Measurements from ENCODE around the gene TMEM141.

The TMEM141 gene

GRCh38 chr9:136820971-136821825, 30.1 kb downstream of the TMEM141 start:
- TF ChIP-seq ZFX (IDR thresholded peaks at IDR 0.05; ENCODE audit: borderline replicate concordance), result no peak
- TF ChIP-seq CTCF (IDR thresholded peaks at IDR 0.05), result no peak
- H3K27ac ChIP-seq, result no peak overlapping the region

- H3K27ac ChIP-seq, result no peak overlapping the region
- no peak for TF ChIP-seq ZFX (IDR thresholded peaks at IDR 0.05; ENCODE audit: borderline replicate concordance)
- no peak for TF ChIP-seq CTCF (IDR thresholded peaks at IDR 0.05)
Observed at GRCh38 chr9:136821826-136822544, 30.8 kb downstream of the TMEM141 start.

GRCh38 chr9:136823136-136824046, 32.2 kb downstream of the TMEM141 start:
- no peak overlapping the region for H3K27ac ChIP-seq
- TF ChIP-seq CTCF (IDR thresholded peaks at IDR 0.05), result no peak
- TF ChIP-seq ZFX (IDR thresholded peaks at IDR 0.05; ENCODE audit: borderline replicate concordance), result no peak

- no peak overlapping the region for H3K27ac ChIP-seq
- TF ChIP-seq ZFX (IDR thresholded peaks at IDR 0.05; ENCODE audit: borderline replicate concordance) (no peak), CTCF (IDR thresholded peaks at IDR 0.05) (no peak)
Observed at GRCh38 chr9:136824496-136825225, 33.5 kb downstream of the TMEM141 start.

GRCh38 chr9:136825295-136826187, 34.4 kb downstream of the TMEM141 start:
- H3K27ac ChIP-seq, result no peak overlapping the region
- TF ChIP-seq ZFX (IDR thresholded peaks at IDR 0.05; ENCODE audit: borderline replicate concordance), result no peak
- no peak for TF ChIP-seq CTCF (IDR thresholded peaks at IDR 0.05)

GRCh38 chr9:136826188-136826541, 35.0 kb downstream of the TMEM141 start:
- H3K27ac ChIP-seq, result no peak overlapping the region
- TF ChIP-seq ZFX (IDR thresholded peaks at IDR 0.05; ENCODE audit: borderline replicate concordance), result no peak
- no peak for TF ChIP-seq CTCF (IDR thresholded peaks at IDR 0.05)
